Lung microvascular endothelial cell (primary cell): ENCODE measurements around the gene BBS1. TPM values are rescaled to one million over a fixed set of nuclear protein-coding genes. Genes with fewer than 3 reads are reported as not detected.
A peak's percentile ranks its signal among the peaks of the same experiment; 100 is the strongest.
"Not testable (repeated sequence)": the region's sequence is repeated elsewhere in the genome, so short reads cannot be mapped to it uniquely, and the experiment has no call there.

Source experiments
- DNase-seq, 2 donors: peaks; one replicate each; pipeline versions ENCODE4 v3.0.0 to v3.0.0-alpha.2; 2010; ENCODE audit warnings: low read depth in 2 of 2
- total RNA-seq: library from RNA; depleted of rRNA; stranded (reverse); fragments of >200 nt; gene quantifications from 2 replicates; pipeline ENCODE4 v1.2.1, GENCODE V29; 2014

Gene BBS1
- total RNA-seq, result 12.1 and 12.9 TPM in 2 replicates

GRCh38 chr11:66510271-66510989 lies at the start of gene BBS1:
TSS of gene BBS1 (plus strand) at chr11:66510635. CDS start at chr11:66510660, 25 bp downstream.
- peak; percentile 78 to 84 for DNase-seq

GRCh38 chr11:66462010-66462409 lies 48.4 kb upstream of the BBS1 start:
- no peak for DNase-seq

- no peak for DNase-seq
Measured at GRCh38 chr11:66462911-66463310, 47.5 kb upstream of the BBS1 start.

- not testable (repeated sequence) for DNase-seq
Measured at GRCh38 chr11:66464116-66464515, 46.3 kb upstream of the BBS1 start.

GRCh38 chr11:66464916-66465315 lies 45.5 kb upstream of the BBS1 start:
- no peak for DNase-seq

GRCh38 chr11:66465373-66466224 lies 44.8 kb upstream of the BBS1 start:
- no peak for DNase-seq

- peak; percentile 89 to 94 for DNase-seq
Measured at GRCh38 chr11:66466225-66467033, 44.0 kb upstream of the BBS1 start, which contains the start of gene PELI3. TSS of gene PELI3 (plus strand) at chr11:66466905. CDS start at chr11:66468129, 1,224 bp downstream.

- DNase-seq, result peak; percentile 17 to 39
Measured at GRCh38 chr11:66467034-66467659, 43.3 kb upstream of the BBS1 start.

- no peak for DNase-seq
Measured at GRCh38 chr11:66467756-66468155, 42.7 kb upstream of the BBS1 start.

- DNase-seq, result no peak
Measured at GRCh38 chr11:66468691-66469090, 41.7 kb upstream of the BBS1 start.

- no peak for DNase-seq
Measured at GRCh38 chr11:66469441-66469840, 41.0 kb upstream of the BBS1 start.

- no peak for DNase-seq
Measured at GRCh38 chr11:66470015-66470414, 40.4 kb upstream of the BBS1 start.

GRCh38 chr11:66471142-66471541 lies 39.3 kb upstream of the BBS1 start:
- DNase-seq, result no peak

- DNase-seq, result no peak
Measured at GRCh38 chr11:66472054-66472453, 38.4 kb upstream of the BBS1 start.

GRCh38 chr11:66473167-66473566 lies 37.3 kb upstream of the BBS1 start:
- DNase-seq, result no peak

- no peak for DNase-seq
Measured at GRCh38 chr11:66473608-66474515, 36.6 kb upstream of the BBS1 start.

- DNase-seq, result no peak
Measured at GRCh38 chr11:66475349-66476172, 34.9 kb upstream of the BBS1 start.

- DNase-seq, result no peak
Measured at GRCh38 chr11:66476173-66476840, 34.1 kb upstream of the BBS1 start.

- no peak for DNase-seq
Measured at GRCh38 chr11:66476841-66477251, 33.6 kb upstream of the BBS1 start.
